NOMO-1 treated with dmso at 0.1 percent for 144 hours (cell line): Measurements from ENCODE around the gene CMKLR1.

Source experiments
- DNase-seq: peaks from one replicate; lab custom pipeline; 2025; ENCODE audit not compliant: unreplicated experiment; lab: John Stamatoyannopoulos, UW

Gene CMKLR1

GRCh38 chr12:108269224-108269623, 69.9 kb downstream of the CMKLR1 start:
- DNase-seq, result no peak

GRCh38 chr12:108268397-108268796, 70.7 kb downstream of the CMKLR1 start:
- no peak for DNase-seq

GRCh38 chr12:108267450-108267849, 71.7 kb downstream of the CMKLR1 start:
- no peak for DNase-seq

- no peak for DNase-seq
Observed at GRCh38 chr12:108266131-108266530, 73.0 kb downstream of the CMKLR1 start.

- no peak for DNase-seq
Observed at GRCh38 chr12:108265505-108265904, 73.6 kb downstream of the CMKLR1 start.

- no peak for DNase-seq
Observed at GRCh38 chr12:108260969-108261368, 78.1 kb downstream of the CMKLR1 start.

- no peak for DNase-seq
Observed at GRCh38 chr12:108260039-108260438, 79.1 kb downstream of the CMKLR1 start.

- DNase-seq, result no peak
Observed at GRCh38 chr12:108257610-108258106, 81.5 kb downstream of the CMKLR1 start.

DNA sequence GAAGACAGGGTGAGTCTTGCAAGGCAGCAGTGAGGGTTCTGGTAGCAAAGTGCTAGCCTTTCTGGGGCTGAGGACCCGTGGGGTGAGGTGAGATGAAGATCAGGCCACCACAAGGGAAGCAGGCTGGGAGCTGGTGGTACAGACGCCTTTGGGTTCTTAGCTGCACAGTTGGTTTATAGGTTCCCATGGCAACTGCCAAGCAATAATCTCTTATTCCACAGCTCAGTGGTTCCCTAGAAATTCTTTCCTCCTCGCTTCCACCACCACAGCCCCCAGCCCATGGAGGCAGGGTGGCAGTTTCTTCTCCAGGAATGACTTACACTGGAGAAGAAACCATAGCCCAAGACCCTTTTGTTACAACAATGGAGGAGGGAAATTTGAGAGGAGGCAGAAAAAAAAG, 82.1 kb downstream of the CMKLR1 start:
- DNase-seq, result no peak

- DNase-seq, result no peak
Observed at GRCh38 chr12:108255252-108255602, 83.9 kb downstream of the CMKLR1 start.

DNA sequence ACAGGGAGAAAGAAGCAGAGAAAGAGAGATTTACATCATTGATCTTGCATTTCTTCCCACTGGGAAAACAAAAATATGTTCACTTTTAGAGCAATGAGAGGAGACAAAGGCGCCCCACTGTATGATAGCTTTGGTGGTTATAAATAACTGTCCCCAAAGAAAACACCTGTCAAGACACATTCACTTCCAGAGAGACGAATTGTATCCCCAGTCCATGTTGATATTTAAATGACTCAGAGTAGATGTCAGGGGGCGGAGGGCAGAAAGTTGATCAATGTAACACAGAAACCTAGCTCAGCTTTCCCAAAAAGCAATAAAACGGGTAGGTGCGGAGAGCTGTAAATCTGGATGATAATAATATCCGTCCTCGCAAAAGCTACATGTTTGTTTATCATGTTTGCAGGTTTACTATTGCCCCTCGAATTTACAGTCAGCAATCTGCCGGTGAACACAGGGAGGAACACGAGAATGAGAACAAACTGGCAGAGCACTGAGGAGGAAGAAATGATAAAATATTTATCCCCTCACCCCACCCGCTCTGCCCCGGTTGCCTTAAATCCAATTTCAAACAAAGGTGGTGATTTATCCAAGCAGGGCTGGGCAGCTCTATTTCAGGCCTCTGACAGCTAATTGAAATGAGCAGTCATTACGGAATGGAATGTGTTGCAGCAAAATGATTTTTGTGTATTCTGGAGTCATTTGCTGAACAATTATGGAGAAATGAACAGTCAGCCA, 84.4 kb downstream of the CMKLR1 start:
- DNase-seq, result no peak

- DNase-seq, result no peak
Observed at GRCh38 chr12:108254030-108254429, 85.1 kb downstream of the CMKLR1 start.

GRCh38 chr12:108253540-108253939, 85.6 kb downstream of the CMKLR1 start:
- no peak for DNase-seq

DNA sequence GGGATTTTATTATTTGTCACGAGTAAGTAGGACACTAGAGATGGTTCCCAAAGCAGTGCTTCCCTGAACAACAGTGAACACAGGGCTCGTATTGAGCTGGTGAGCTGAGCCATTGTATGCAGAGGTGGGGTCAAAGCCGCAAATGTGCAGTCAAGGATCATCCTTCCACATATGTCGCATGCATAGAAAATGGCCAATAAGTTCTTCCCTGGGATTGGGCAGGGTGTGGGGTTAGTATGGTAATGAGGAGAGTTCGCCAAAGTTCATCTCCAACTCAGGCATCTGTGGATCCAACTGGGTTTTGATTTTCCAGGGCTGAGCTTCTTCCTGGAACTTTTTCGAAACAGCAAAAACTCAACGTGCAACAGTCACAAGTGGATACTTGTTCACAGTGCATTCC, 86.6 kb downstream of the CMKLR1 start:
- DNase-seq, result no peak

GRCh38 chr12:108248011-108248410, 91.1 kb downstream of the CMKLR1 start:
- no peak for DNase-seq

GRCh38 chr12:108247130-108247529, 92.0 kb downstream of the CMKLR1 start:
- DNase-seq, result no peak

GRCh38 chr12:108241986-108242703, 97.0 kb downstream of the CMKLR1 start:
- DNase-seq, result no peak

- no peak for DNase-seq
Observed at GRCh38 chr12:108240928-108241327, 98.2 kb downstream of the CMKLR1 start.

GRCh38 chr12:108240027-108240785, 98.9 kb downstream of the CMKLR1 start:
- DNase-seq, result no peak

GRCh38 chr12:108239378-108239777, 99.7 kb downstream of the CMKLR1 start:
- no peak for DNase-seq

- DNase-seq, result no peak
Observed at GRCh38 chr12:108238474-108238873, 100.6 kb downstream of the CMKLR1 start.
